GM12801 (cell line): ENCODE data around the gene TICAM2.

Source experiments
- TF ChIP-seq, protein P1 (sequence below): IDR thresholded peaks from one replicate; pipeline ENCODE4 v1.5.1; 2011; ENCODE audit warnings: control low read depth; ENCODE audit not compliant: insufficient read length; ENCODE audit errors: extremely low read depth

Gene TICAM2

DNA sequence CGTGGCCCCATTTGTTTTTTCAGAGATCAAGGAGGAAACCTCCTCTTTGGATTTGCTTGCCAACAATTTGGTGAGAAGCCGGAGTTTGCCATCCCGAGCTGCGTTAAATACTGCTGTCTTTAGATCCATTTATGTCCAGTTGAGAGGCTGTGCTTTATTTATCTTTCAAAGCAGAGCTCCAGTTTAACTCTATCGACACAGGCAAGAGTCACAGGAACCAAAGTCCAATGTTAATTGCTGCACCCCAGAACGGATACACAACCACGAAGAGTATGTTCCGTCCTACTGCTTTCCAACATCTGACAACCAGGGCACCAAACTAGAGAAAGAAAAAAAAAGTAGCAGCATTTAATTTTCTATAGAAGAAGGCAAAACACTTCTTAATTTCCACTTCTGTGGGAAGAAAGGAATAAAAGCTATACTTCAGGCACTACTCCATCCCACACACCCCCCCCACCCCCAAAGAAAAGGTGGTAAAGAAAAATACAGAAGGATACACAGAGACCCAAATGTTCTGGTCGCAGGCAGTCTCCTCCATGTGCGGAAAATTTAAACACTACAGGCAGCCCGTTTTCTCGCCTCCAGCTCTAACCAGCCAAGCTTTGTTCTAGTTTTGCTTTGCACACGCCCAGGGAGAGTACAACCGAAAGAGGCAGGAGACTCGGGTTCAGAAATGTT is 58.8 kb downstream of the TICAM2 start:
- TF ChIP-seq, protein P1, sequence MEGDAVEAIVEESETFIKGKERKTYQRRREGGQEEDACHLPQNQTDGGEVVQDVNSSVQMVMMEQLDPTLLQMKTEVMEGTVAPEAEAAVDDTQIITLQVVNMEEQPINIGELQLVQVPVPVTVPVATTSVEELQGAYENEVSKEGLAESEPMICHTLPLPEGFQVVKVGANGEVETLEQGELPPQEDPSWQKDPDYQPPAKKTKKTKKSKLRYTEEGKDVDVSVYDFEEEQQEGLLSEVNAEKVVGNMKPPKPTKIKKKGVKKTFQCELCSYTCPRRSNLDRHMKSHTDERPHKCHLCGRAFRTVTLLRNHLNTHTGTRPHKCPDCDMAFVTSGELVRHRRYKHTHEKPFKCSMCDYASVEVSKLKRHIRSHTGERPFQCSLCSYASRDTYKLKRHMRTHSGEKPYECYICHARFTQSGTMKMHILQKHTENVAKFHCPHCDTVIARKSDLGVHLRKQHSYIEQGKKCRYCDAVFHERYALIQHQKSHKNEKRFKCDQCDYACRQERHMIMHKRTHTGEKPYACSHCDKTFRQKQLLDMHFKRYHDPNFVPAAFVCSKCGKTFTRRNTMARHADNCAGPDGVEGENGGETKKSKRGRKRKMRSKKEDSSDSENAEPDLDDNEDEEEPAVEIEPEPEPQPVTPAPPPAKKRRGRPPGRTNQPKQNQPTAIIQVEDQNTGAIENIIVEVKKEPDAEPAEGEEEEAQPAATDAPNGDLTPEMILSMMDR = no peak

DNA sequence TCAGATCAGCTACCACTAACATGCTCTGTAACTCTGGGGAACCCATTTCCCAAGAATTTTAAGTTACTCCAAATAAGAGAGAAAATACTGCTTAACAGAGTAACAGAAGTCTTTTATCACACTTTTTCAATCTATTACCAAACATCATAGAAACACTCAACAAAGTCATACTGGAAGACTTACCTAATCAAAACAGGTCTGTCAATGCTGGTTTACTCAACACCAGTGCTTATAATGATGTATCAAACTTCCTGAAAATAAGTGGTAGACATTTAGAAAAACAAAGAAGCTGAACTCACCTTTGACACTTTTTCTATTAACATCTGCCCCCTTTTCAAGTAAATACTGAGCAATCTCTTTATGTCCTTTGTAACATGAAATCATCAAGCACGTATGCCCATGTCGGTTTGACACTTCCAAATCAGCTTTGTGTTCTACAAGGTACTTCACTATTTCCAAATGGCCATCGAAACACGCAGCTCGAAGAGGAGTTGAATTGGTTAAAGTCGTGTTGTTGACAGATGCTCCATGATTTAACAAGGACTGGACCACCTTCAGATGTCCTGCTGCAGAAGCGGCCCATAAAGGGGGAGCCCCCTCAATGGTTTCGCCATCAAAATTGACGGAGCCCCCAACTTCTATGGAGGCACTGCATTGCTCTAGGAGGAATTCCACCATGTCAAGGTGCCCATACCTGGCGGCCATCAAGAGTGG is 59.5 kb downstream of the TICAM2 start:
- TF ChIP-seq, protein P1 = no peak

DNA sequence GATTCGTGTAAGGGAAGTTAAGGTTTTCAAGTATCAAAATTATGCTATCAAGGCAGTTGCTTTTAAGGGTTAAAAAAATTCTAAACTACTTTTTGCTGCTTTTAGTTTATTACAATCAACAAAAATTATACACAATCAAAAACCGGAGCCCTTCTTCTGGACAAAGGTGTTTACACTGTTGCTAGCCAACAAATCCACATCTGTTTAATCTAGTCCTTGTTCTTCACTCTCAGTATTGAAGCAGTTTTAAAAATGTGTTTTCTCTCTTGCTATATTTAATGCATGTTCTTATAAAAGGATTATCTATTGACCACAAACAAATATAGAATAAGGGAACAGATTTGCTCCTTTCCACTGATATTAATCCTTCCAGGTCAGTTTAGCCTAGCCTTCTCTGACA is 60.2 kb downstream of the TICAM2 start:
- TF ChIP-seq, protein P1 = no peak

DNA sequence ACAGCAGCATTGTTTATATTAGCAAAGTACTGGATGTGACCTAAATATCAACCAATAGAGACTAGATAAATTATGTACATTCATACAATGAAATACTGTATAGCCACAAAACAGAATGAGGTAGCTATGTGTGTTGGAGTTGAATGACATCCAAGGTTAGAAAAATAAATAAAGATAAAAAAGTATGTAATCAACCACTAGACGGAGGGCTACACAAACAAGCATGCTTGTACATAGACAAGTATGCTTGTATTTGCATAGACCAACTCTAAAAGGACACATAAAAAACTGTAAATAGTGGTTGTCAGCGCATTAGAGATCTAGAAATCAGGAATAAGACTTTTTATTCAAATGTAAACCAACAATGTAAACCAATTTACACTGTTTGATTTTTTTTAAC is 60.7 kb downstream of the TICAM2 start:
- TF ChIP-seq, protein P1 = no peak

DNA sequence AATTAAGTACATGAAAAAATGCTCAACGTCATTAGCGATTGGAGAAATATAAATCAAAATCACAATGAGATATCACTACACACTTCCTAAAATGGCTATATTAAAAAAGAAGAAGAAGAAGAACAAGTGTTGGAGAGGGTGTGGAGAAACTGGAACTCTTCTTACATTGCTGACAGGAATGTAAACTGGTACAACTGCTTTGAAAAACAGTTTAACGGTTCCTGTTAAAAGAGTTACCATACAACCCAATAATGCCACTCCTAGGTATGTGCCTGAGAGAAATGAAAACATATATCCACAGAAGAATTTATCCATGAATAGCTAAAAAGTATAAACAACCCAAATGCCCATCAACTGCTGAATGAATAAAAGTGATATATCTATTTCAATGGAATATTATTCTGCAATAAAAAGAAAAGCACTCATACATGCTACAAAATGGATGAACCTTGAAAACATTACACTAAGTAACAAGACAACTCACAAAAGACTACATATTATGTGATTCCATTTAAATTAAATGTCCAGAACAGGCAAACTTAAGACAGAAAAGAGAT is 66.7 kb downstream of the TICAM2 start:
- TF ChIP-seq, protein P1 = no peak

DNA sequence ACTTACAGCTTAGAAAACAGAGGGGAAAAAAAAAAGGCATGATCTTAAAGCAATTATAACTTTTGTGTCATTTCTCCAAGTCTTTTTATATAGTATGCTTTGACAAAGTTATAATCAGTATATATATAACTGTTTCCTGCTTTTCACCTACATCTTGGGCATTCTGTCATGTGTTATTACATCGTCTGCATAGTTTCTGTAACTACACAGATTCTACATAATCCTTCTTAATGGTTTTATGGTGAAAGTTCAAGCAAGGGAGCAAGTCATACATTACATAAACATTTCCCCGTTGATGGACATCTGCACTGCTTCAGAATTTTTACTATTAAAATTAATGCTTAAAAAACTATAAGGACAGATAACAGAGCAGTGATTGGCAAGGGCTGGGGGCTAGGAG is 69.8 kb downstream of the TICAM2 start:
- TF ChIP-seq, protein P1 = no peak

DNA sequence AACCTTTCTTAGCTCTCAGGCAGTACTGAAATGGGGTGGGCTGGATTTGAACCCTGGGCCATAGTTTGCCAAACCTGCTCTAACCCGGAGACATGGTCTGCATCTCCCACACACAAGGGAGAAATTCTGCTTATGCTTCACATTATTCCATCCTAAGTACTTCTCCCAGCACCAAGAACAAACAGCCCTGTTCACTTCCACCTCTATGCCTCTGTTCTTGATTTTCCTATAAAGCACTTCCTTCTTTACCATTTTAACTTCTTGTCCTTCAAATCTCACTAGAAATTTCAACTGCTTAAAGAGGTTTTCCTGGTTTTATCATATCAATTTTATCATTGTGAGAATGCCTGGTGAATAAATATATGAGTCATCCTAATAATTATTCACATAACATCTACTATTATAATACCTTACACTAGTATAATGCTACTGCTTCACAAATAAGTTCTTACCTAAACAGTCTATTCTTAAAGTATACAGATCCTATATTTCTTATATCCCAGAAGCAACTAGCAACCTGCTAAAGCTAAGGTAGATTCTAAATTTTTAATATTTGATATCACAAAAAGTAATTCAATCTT is 70.4 kb downstream of the TICAM2 start:
- TF ChIP-seq, protein P1 = no peak
